Upper lobe of left lung (tissue), 4 donors: ENCODE data around the gene CTBS.

Source experiments
- POLR2AphosphoS5 ChIP-seq, 2 donors: sonication (generic); formaldehyde crosslinking; IDR thresholded peaks; one replicate each; pipeline ENCODE4 v1.5.1; 2017; ENCODE audit warnings: antibody characterized with exemption in 2 of 2
- TF ChIP-seq, protein P1 (sequence below), 6 experiments: fragments of 450-650 bp in 4 of 6; fragments of 200-600 bp in 2 of 6; sonication (generic) in 2 of 6; IDR thresholded peaks; one replicate each; pipeline ENCODE4 v1.5.1; 2016 to 2019; ENCODE audit warnings: antibody characterized with exemption in 6 of 6

DNA sequence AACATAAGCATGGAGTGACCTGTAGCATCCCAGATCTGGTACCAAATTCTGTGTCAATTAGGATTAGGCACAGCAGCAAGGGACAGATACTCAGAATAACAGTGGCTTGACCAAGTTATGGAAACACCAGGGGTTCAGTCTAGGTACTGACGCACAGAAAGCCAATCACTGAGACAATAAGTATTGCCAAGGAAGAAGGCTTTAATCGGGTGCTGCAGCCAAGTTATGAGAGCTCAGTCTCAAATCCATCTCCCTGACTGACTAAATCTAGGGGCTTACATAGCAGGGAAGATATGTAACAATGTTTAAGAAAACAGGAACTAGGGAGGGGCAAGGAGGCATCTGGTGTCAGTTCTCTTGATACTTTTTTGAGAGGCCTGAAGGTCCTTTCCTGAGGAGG, 39.6 kb upstream of the CTBS start:
- TF ChIP-seq POLR2AphosphoS5 (IDR thresholded peaks at IDR 0.05): no peak
- TF ChIP-seq, protein P1, sequence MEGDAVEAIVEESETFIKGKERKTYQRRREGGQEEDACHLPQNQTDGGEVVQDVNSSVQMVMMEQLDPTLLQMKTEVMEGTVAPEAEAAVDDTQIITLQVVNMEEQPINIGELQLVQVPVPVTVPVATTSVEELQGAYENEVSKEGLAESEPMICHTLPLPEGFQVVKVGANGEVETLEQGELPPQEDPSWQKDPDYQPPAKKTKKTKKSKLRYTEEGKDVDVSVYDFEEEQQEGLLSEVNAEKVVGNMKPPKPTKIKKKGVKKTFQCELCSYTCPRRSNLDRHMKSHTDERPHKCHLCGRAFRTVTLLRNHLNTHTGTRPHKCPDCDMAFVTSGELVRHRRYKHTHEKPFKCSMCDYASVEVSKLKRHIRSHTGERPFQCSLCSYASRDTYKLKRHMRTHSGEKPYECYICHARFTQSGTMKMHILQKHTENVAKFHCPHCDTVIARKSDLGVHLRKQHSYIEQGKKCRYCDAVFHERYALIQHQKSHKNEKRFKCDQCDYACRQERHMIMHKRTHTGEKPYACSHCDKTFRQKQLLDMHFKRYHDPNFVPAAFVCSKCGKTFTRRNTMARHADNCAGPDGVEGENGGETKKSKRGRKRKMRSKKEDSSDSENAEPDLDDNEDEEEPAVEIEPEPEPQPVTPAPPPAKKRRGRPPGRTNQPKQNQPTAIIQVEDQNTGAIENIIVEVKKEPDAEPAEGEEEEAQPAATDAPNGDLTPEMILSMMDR (IDR thresholded peaks at IDR 0.05): no peak
